PC-3 (cell line): ENCODE data around the gene MTG1. TPM values are rescaled to one million over a fixed set of nuclear protein-coding genes. Genes with fewer than 3 reads are reported as not detected.

Experiments
- ATAC-seq: fragments of 200-7000 bp; cut with Tn5 transposase; 2 replicates; pipeline ENCODE4 v1.9.1; 2020; ENCODE audit warnings: mild to moderate bottlenecking, moderate library complexity
- BruUV-seq: library from RNA; stranded (reverse); fragments of 400-500 nt; replicated peaks from 2 replicates; lab custom pipeline; 2021; lab: Mats Ljungman, UMichigan
- CTCF ChIA-PET: fragments of 300-600 bp; sonication (Branson Sonifier 250); formaldehyde crosslinking; loops from one replicate; lab custom pipeline; 2022; ENCODE audit warnings: antibody characterized with exemption; lab: Charles Lee
- POLR2A ChIA-PET: fragments of 300-600 bp; sonication (Branson Sonifier 250); formaldehyde crosslinking; loops from one replicate; lab custom pipeline; 2022; ENCODE audit warnings: antibody characterized with exemption; ENCODE audit not compliant: unreplicated experiment; lab: Charles Lee
- DNase-seq: peaks from one replicate; pipeline ENCODE4 v3.0.0-alpha.2; 2015
- H2AFZ ChIP-seq: fragments of 300-600 bp; sonication (generic); 2 replicates; pipeline ENCODE4 v1.6.0; 2016; ENCODE audit warnings: antibody characterized with exemption, low read length
- H3F3A ChIP-seq: fragments of 300-600 bp; sonication (generic); one replicate; pipeline ENCODE4 v1.6.0; 2017; ENCODE audit warnings: antibody characterized with exemption, low read length, control low read depth, mild to moderate bottlenecking; ENCODE audit not compliant: unreplicated experiment
- H3K27ac ChIP-seq: fragments of 300-600 bp; sonication (generic); 2 replicates; pipeline ENCODE4 v1.5.1; 2016; ENCODE audit warnings: mild to moderate bottlenecking, low read length
- H3K27me3 ChIP-seq: fragments of 300-600 bp; sonication (generic); 2 replicates; pipeline ENCODE4 v1.6.1; 2016; ENCODE audit warnings: low read length, mixed read lengths
- H3K36me3 ChIP-seq: fragments of 300-600 bp; sonication (generic); 2 replicates; pipeline ENCODE4 v1.6.1; 2016; ENCODE audit warnings: low read depth, mixed run types, low read length, mixed read lengths
- H3K4me1 ChIP-seq: fragments of 300-600 bp; sonication (generic); 2 replicates; pipeline ENCODE4 v1.5.1; 2016; ENCODE audit warnings: low read length; ENCODE audit not compliant: insufficient read depth
- H3K4me2 ChIP-seq: fragments of 300-600 bp; sonication (generic); 2 replicates; pipeline ENCODE4 v1.6.0; 2016; ENCODE audit warnings: low read length
- H3K4me3 ChIP-seq: fragments of 300-600 bp; sonication (generic); 2 replicates; pipeline ENCODE4 v1.5.1; 2016; ENCODE audit warnings: mild to moderate bottlenecking, low read length, mixed read lengths
- H3K79me2 ChIP-seq: fragments of 300-600 bp; sonication (generic); 2 replicates; pipeline ENCODE4 v1.6.1; 2017; ENCODE audit warnings: low read length, mixed read lengths
- H3K9ac ChIP-seq: fragments of 300-600 bp; sonication (generic); 2 replicates; pipeline ENCODE4 v1.6.0; 2016; ENCODE audit warnings: mild to moderate bottlenecking, low read length
- H3K9me2 ChIP-seq: fragments of 300-600 bp; sonication (generic); replicated peaks from 2 replicates; pipeline ENCODE4 v1.6.1; 2016; ENCODE audit warnings: mixed run types, low read length, mixed read lengths
- H3K9me3 ChIP-seq: fragments of 300-600 bp; sonication (generic); 2 replicates; pipeline ENCODE4 v1.6.1; 2016; ENCODE audit warnings: low read length, mixed read lengths
- H4K20me1 ChIP-seq: fragments of 300-600 bp; sonication (generic); 2 replicates; pipeline ENCODE4 v1.6.1; 2016; ENCODE audit warnings: low read length, mixed read lengths
- CTCF ChIP-seq: fragments of 300-600 bp; sonication (generic); conservative IDR thresholded peaks from 2 replicates; pipeline ENCODE4 v1.5.1; 2017; ENCODE audit warnings: antibody characterized with exemption, low read depth, mild to moderate bottlenecking, low read length
- EZH2 ChIP-seq: fragments of 300-600 bp; sonication (generic); IDR thresholded peaks from one replicate; pipeline ENCODE4 v1.6.1; 2017; ENCODE audit warnings: antibody characterized with exemption, mild to moderate bottlenecking, low read length; ENCODE audit not compliant: unreplicated experiment
- EZH2phosphoT487 ChIP-seq: fragments of 300-600 bp; sonication (generic); IDR thresholded peaks from 2 replicates; pipeline ENCODE4 v1.6.1; 2018; ENCODE audit warnings: mild to moderate bottlenecking, antibody characterized with exemption, low read length, borderline replicate concordance
- intact Hi-C: fragments of 100-400 bp; cut with micrococcal nuclease; formaldehyde crosslinking; loops from 2 replicates; pipeline ENCODE4 v1.9.0; 2023
- total RNA-seq: library from RNA; depleted of rRNA; stranded (reverse); fragments of >200 nt; gene quantifications from 2 replicates; pipeline ENCODE4 v1.2.3, GENCODE V29; 2014

Gene MTG1
- total RNA-seq, 1 experiment from 2014 or later: 39.4 TPM

- no peaks in the 10 kb centered on the region for H3K9me2 ChIP-seq
- no peak for ATAC-seq
- POLR2A ChIA-PET: no interaction called here
- peaks cover 18% of the 10 kb centered on the region for H3K79me2 ChIP-seq
- H3K27me3 ChIP-seq: no peaks in the 10 kb centered on the region
- no peaks in the 10 kb centered on the region for H3K4me1 ChIP-seq
- no peak overlapping the region for H3K4me2 ChIP-seq
- no peak for DNase-seq
- no peak overlapping the region for H3K27ac ChIP-seq
- H4K20me1 ChIP-seq: no peaks in the 10 kb centered on the region
- peaks cover 15% of the 10 kb centered on the region; the same call in 1 of the 2 replicates for H3K9me3 ChIP-seq
- no peak overlapping the region for H3K9ac ChIP-seq
- intact Hi-C loops: no loop called here
- no TSS peak for BruUV-seq
- H3F3A ChIP-seq: no peaks in the 10 kb centered on the region
- CTCF ChIA-PET: no interaction called here
- no peak for TF ChIP-seq CTCF
- TF ChIP-seq EZH2phosphoT487: no peak
- no peak for TF ChIP-seq EZH2
- H2AFZ ChIP-seq: no peak overlapping the region
- peaks cover 27% of the 10 kb centered on the region for H3K36me3 ChIP-seq
- H3K4me3 ChIP-seq: no peak overlapping the region
These were observed 21.8 kb downstream of the MTG1 start for GRCh38 chr10:133415752-133416151.

GRCh38 chr10:133418289-133418993 is 24.5 kb downstream of the MTG1 start:
- BruUV-seq: no TSS peak
- no peaks in the 10 kb centered on the region for H3F3A ChIP-seq
- TF ChIP-seq EZH2phosphoT487: no peak
- no peak for TF ChIP-seq EZH2
- TF ChIP-seq CTCF: no peak
- ATAC-seq (no peak), DNase-seq (no peak)
- H2AFZ ChIP-seq: no peak overlapping the region
- H3K36me3 ChIP-seq: peaks cover 3% of the 10 kb centered on the region; the same call in 1 of the 2 replicates
- no peak overlapping the region for H3K4me3 ChIP-seq
- POLR2A ChIA-PET: no interaction called here
- no peak overlapping the region for H3K4me2 ChIP-seq
- CTCF ChIA-PET: no interaction called here
- no peak overlapping the region for H3K9ac ChIP-seq
- H3K27me3 ChIP-seq: no peaks in the 10 kb centered on the region
- no peaks in the 10 kb centered on the region for H3K79me2 ChIP-seq
- H3K9me2 ChIP-seq: no peaks in the 10 kb centered on the region
- no peaks in the 10 kb centered on the region for H4K20me1 ChIP-seq
- no peaks in the 10 kb centered on the region for H3K9me3 ChIP-seq
- H3K27ac ChIP-seq: no peak overlapping the region
- no peaks in the 10 kb centered on the region for H3K4me1 ChIP-seq
- intact Hi-C loops: no loop called here

- ChIA-PET CTCF (no interaction called here), POLR2A (no interaction called here)
- Histone ChIP-seq H3K4me1 (no peaks in the 10 kb centered on the region), H3K27ac (no peak overlapping the region), H3K4me2 (no peak overlapping the region), H3K9ac (no peak overlapping the region), H3K79me2 (no peaks in the 10 kb centered on the region), H4K20me1 (no peaks in the 10 kb centered on the region), H3K4me3 (no peak overlapping the region), H3K36me3 (no peaks in the 10 kb centered on the region), H2AFZ (no peak overlapping the region), H3F3A (no peaks in the 10 kb centered on the region), H3K9me2 (no peaks in the 10 kb centered on the region), H3K27me3 (no peaks in the 10 kb centered on the region), H3K9me3 (no peaks in the 10 kb centered on the region)
- intact Hi-C loops: no loop called here
- BruUV-seq: no TSS peak
- no peak for TF ChIP-seq EZH2phosphoT487
- no peak for TF ChIP-seq EZH2
- TF ChIP-seq CTCF: no peak
- ATAC-seq (no peak), DNase-seq (no peak)
These were observed 25.4 kb downstream of the MTG1 start for GRCh38 chr10:133419211-133419950.
